Chondrocyte (in vitro differentiated cells): ENCODE data around the gene SNX32. TPM values are rescaled to one million over a fixed set of nuclear protein-coding genes. Genes with fewer than 3 reads are reported as not detected.

Experiments
- DNase-seq: peaks from one replicate; pipeline ENCODE4 v3.0.0; 2021; ENCODE audit warnings: mixed read lengths, low spot score
- H3K27ac Mint-ChIP-seq: one replicate; pipeline ENCODE4 v1.8.0; 2021; ENCODE audit warnings: mild to moderate bottlenecking, moderate library complexity, mixed read lengths; ENCODE audit not compliant: unreplicated experiment
- H3K27me3 Mint-ChIP-seq: 2 replicates; pipeline ENCODE4 v1.8.0; 2021; ENCODE audit warnings: low read depth, mixed read lengths
- H3K36me3 Mint-ChIP-seq: 2 replicates; pipeline ENCODE4 v1.8.0; 2021; ENCODE audit warnings: low read depth, mixed read lengths
- H3K4me1 Mint-ChIP-seq: 2 replicates; pipeline ENCODE4 v1.8.0; 2021; ENCODE audit warnings: low read depth, mild to moderate bottlenecking, mixed read lengths
- H3K4me3 Mint-ChIP-seq: one replicate; pipeline ENCODE4 v1.8.0; 2021; ENCODE audit warnings: mild to moderate bottlenecking, moderate library complexity, mixed read lengths; ENCODE audit not compliant: unreplicated experiment
- H3K9me3 Mint-ChIP-seq: 2 replicates; pipeline ENCODE4 v1.8.0; 2021; ENCODE audit warnings: low read depth, mixed read lengths
- CTCF ChIP-seq: fragments of 200-600 bp; sonication (generic); IDR thresholded peaks from 2 replicates; pipeline ENCODE4 v1.5.0; 2021; ENCODE audit warnings: antibody characterized with exemption, mild to moderate bottlenecking, moderate library complexity
- long read RNA-seq: library from polyadenylated mRNA; stranded (forward); transcript quantifications from one replicate; pipeline ENCODE4 v2.0.0, GENCODE V29; 2021
- total RNA-seq: library from RNA; stranded (reverse); gene quantifications from 3 replicates; pipeline ENCODE4 v1.2.1, GENCODE V29; 2021

SNX32 gene
- total RNA-seq = 0.79 to 1.8 TPM (median 0.80 TPM) in 3 replicates
- long read RNA-seq, partial matches to known transcripts = 0 of 1 reads
- long read RNA-seq, other reads (novel, unspliced or antisense) = 1 of 1 reads

GRCh38 chr11:65833297-65834030 lies at the start of gene SNX32:
TSS of gene SNX32 (plus strand) at chr11:65833963. CDS start at chr11:65834066, 103 bp downstream.
- peaks cover 5% of the 10 kb centered on the region for H3K27me3 Mint-ChIP-seq
- no peak within 1 kb of the TSS for H3K4me3 Mint-ChIP-seq

GRCh38 chr11:65785319-65786007 lies 48.3 kb upstream of the SNX32 start:
- H3K4me1 Mint-ChIP-seq = peaks cover 5% of the 10 kb centered on the region
- DNase-seq = peak; percentile 65
- H3K27ac Mint-ChIP-seq = no peak overlapping the region
- no peaks in the 10 kb centered on the region for H3K9me3 Mint-ChIP-seq
- H3K4me3 Mint-ChIP-seq = peak overlapping the region; percentile 12
- peaks cover 2% of the 10 kb centered on the region for H3K36me3 Mint-ChIP-seq
- peaks cover 32% of the 10 kb centered on the region for H3K27me3 Mint-ChIP-seq
- no peak for TF ChIP-seq CTCF

More at GRCh38 chr11:65833297-65834030, at the start of gene SNX32:
- H3K4me1 Mint-ChIP-seq = peaks cover 9% of the 10 kb centered on the region
- no peak for TF ChIP-seq CTCF
- DNase-seq = peak; percentile 98
- peaks cover 5% of the 10 kb centered on the region for H3K36me3 Mint-ChIP-seq
- no peaks in the 10 kb centered on the region for H3K9me3 Mint-ChIP-seq
- H3K27ac Mint-ChIP-seq = peak within 1 kb of the TSS; percentile 50

GRCh38 chr11:65786008-65786785 lies 47.6 kb upstream of the SNX32 start:
- Mint-ChIP-seq H3K27me3 (peaks cover 32% of the 10 kb centered on the region), H3K4me1 (peaks cover 5% of the 10 kb centered on the region), H3K4me3 (peak overlapping the region; percentile 12), H3K27ac (no peak overlapping the region), H3K9me3 (no peaks in the 10 kb centered on the region), H3K36me3 (peaks cover 2% of the 10 kb centered on the region)
- no peak for TF ChIP-seq CTCF
- DNase-seq = peak; percentile 85

GRCh38 chr11:65786786-65787636 lies 46.8 kb upstream of the SNX32 start, which contains the start of gene OVOL1:
TSS of gene OVOL1 (plus strand) at chr11:65787063. CDS start at chr11:65787374, 311 bp downstream.
- Mint-ChIP-seq H3K36me3 (peaks cover 2% of the 10 kb centered on the region), H3K4me1 (peaks cover 5% of the 10 kb centered on the region), H3K27ac (no peak within 1 kb of the TSS), H3K4me3 (peak within 1 kb of the TSS; percentile 53), H3K9me3 (no peaks in the 10 kb centered on the region), H3K27me3 (peaks cover 32% of the 10 kb centered on the region)
- no peak for TF ChIP-seq CTCF
- DNase-seq = no peak
